GM19351 (cell line): Measurements from ENCODE around the gene ZNF30.
"Not testable (repeated sequence)": the region's sequence is repeated elsewhere in the genome, so short reads cannot be mapped to it uniquely, and the experiment has no call there.

Source experiments
- ATAC-seq: cut with Tn5 transposase; IDR thresholded peaks from one replicate; pipeline ENCODE4 v1.9.1; 2021; ENCODE audit warnings: mild to moderate bottlenecking, moderate library complexity; ENCODE audit not compliant: unreplicated experiment

Gene ZNF30

GRCh38 chr19:34985249-34986022 is 58.7 kb downstream of the ZNF30 start:
- ATAC-seq, result no peak

- no peak for ATAC-seq
Observed at GRCh38 chr19:34988119-34988518, 61.4 kb downstream of the ZNF30 start.

GRCh38 chr19:34989298-34989697 is 62.6 kb downstream of the ZNF30 start:
- ATAC-seq, result no peak

- no peak for ATAC-seq
Observed at GRCh38 chr19:34990578-34991192, 64.0 kb downstream of the ZNF30 start.

GRCh38 chr19:34991542-34992333 is 65.0 kb downstream of the ZNF30 start:
- no peak for ATAC-seq

GRCh38 chr19:34992582-34992981 is 65.9 kb downstream of the ZNF30 start:
- ATAC-seq, result not testable (repeated sequence)

GRCh38 chr19:34994286-34994642 is 67.6 kb downstream of the ZNF30 start:
- ATAC-seq, result no peak
